LNCaP clone FGC (cell line): ENCODE measurements around the gene MLLT3.

Experiments used
- DNase-seq: peaks from one replicate; pipeline ENCODE4 v3.0.0-alpha.2; 2011; ENCODE audit warnings: low read depth
- H3K4me3 ChIP-seq: 2 replicates; pipeline ENCODE4 v1.5.1; 2011; ENCODE audit warnings: mild to moderate bottlenecking, low read depth, low read length, control low read depth
- CTCF ChIP-seq: IDR thresholded peaks from 2 replicates; pipeline ENCODE4 v1.5.1; 2012; ENCODE audit warnings: mild to moderate bottlenecking; ENCODE audit not compliant: control insufficient read depth, insufficient read depth; ENCODE audit errors: extremely low read depth

The MLLT3 gene

GRCh38 chr9:20620650-20621470 is 1.4 kb downstream of the MLLT3 start:
- peak overlapping the region; percentile 76 for H3K4me3 ChIP-seq
- no peak for TF ChIP-seq CTCF
- DNase-seq: no peak

- peak overlapping the region; percentile 76 for H3K4me3 ChIP-seq
- DNase-seq: no peak
- TF ChIP-seq CTCF: no peak
These were observed 2.7 kb downstream of the MLLT3 start for GRCh38 chr9:20619487-20620200.

GRCh38 chr9:20618361-20618802 is 3.9 kb downstream of the MLLT3 start:
- no peak overlapping the region for H3K4me3 ChIP-seq
- peak; percentile 97 for DNase-seq
- no peak for TF ChIP-seq CTCF

- no peak for DNase-seq
- TF ChIP-seq CTCF: no peak
- H3K4me3 ChIP-seq: no peak overlapping the region
These were observed 5.5 kb downstream of the MLLT3 start for GRCh38 chr9:20616808-20617207.

- TF ChIP-seq CTCF: no peak
- no peak overlapping the region for H3K4me3 ChIP-seq
- no peak for DNase-seq
These were observed 7.6 kb downstream of the MLLT3 start for GRCh38 chr9:20614602-20615216.

GRCh38 chr9:20611691-20612287 is 10.5 kb downstream of the MLLT3 start:
- TF ChIP-seq CTCF: peak; percentile 28; the same call in 1 of the 2 replicates
- no peak for DNase-seq
- H3K4me3 ChIP-seq: no peak overlapping the region
